AG09309 (cell line): ENCODE data around the gene DPYSL5.

Experiments used
- DNase-seq: peaks from one replicate; pipeline ENCODE4 v3.0.0-alpha.2; 2010; ENCODE audit warnings: low read depth
- H3K4me3 ChIP-seq: 2 replicates; pipeline ENCODE4 v1.5.1; 2011; ENCODE audit warnings: mild to moderate bottlenecking, low read depth, low read length, moderate library complexity; ENCODE audit not compliant: control insufficient read depth
- TF ChIP-seq, protein P1 (sequence below): IDR thresholded peaks from 2 replicates; pipeline ENCODE4 v1.5.1; 2011; ENCODE audit warnings: mild to moderate bottlenecking, low read depth, low read length, inconsistent platforms; ENCODE audit not compliant: insufficient read depth, control insufficient read depth; ENCODE audit errors: missing control alignments

The DPYSL5 gene

DNA sequence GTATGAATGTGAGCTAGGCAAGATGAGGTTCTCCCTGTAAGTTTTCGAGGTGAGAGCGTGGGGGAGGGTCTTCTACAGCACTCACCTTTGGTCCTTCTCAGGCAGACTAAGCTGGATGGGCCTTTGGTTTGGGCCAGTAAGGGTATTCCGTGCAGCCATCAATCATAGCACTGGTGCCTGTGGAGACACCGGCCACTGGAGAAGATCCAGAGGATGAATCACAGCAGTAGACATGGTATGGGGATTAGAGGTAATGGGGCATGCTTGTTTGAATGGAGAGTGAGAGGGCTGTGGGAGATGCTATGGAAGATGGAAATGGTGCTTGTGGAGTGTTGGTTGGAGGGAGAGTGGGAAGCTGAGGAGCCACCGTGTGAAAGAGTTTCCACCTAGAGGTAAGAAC is 138.6 kb downstream of the DPYSL5 start:
- TF ChIP-seq, protein P1, sequence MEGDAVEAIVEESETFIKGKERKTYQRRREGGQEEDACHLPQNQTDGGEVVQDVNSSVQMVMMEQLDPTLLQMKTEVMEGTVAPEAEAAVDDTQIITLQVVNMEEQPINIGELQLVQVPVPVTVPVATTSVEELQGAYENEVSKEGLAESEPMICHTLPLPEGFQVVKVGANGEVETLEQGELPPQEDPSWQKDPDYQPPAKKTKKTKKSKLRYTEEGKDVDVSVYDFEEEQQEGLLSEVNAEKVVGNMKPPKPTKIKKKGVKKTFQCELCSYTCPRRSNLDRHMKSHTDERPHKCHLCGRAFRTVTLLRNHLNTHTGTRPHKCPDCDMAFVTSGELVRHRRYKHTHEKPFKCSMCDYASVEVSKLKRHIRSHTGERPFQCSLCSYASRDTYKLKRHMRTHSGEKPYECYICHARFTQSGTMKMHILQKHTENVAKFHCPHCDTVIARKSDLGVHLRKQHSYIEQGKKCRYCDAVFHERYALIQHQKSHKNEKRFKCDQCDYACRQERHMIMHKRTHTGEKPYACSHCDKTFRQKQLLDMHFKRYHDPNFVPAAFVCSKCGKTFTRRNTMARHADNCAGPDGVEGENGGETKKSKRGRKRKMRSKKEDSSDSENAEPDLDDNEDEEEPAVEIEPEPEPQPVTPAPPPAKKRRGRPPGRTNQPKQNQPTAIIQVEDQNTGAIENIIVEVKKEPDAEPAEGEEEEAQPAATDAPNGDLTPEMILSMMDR, result no peak
- DNase-seq, result no peak
- no peak overlapping the region for H3K4me3 ChIP-seq

DNA sequence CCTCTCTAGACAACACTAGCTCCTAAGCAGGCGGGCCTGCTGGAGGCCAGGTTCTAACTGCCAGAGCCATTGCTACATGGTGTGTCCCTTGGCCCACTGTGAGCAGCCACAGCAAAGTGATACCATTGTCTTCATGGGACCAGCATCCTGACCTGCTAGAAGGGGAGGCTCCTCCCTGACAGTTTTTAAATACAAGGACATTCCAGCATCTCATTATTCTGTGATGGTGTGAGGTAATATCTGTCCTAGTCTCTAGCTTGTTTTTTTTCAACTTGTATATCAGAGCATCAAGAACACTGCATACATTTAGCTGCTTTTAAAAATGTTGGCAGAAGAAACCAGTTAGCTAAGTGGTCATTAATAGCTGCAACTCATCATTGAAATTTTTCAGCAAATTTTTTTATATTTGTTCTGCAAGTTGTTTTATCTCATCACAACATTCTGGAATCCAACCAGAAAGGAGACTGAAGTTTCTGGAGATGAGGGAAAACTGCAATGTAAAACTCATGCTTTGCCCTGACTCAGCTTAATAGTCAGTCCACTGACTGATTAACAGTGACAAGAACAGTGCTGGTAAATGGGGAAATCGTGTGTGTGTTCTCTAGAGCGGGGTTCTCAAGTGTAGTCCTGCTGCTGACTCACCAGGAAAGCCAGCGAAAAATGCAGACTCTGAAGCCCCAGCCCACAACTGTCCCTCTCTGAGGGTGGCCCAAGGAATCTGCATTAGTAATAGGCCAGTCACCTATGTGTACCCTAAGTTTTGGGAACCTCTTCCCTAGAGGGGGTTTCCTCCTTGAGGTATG is 140.3 kb downstream of the DPYSL5 start:
- TF ChIP-seq, protein P1, result no peak
- H3K4me3 ChIP-seq, result no peak overlapping the region
- DNase-seq, result no peak

- no peak overlapping the region for H3K4me3 ChIP-seq
- TF ChIP-seq, protein P1, result no peak
- no peak for DNase-seq
Measured at GRCh38 chr2:26989156-26989555, 141.2 kb downstream of the DPYSL5 start.

DNA sequence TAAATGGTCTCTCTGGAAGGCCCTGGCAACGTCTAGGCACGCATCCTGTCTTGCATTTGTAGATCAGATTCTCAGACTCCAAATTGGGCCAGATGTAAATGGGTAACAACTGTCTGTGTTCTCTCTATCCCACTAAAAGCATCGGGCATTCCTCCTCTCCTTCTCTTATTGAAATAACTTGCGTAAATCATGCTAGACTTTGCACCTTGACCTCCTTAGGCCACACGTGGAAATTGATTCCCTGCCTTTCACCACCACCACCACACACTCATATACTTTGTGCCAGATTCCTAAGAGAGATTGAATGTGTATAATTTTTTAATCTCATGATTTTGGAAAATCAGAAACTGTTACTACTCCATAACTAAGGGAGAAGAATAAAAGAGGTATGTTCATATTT is 143.8 kb downstream of the DPYSL5 start:
- no peak overlapping the region for H3K4me3 ChIP-seq
- DNase-seq, result no peak
- TF ChIP-seq, protein P1, result no peak

- no peak for DNase-seq
- TF ChIP-seq, protein P1, result no peak
Measured at GRCh38 chr2:26993768-26994167, 145.8 kb downstream of the DPYSL5 start.

DNA sequence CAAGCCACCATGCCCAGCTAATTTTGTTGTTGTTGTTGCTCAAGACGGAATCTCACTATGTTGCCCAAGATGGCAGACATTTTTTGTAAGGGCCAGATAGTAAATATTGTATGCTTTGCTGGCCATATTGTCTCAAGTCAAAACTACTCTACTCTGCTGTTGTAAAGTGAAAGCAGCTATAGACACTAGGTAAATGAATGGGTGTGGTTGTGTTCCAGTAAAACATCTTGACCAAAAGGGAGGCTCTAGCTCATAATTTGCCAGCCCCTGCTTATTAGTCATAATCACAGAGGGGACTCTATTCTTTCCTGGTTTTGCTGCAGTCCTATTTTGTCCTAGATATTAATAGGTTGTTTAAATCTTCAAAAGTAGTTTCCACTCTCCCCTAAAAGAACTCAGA is 147.1 kb downstream of the DPYSL5 start:
- TF ChIP-seq, protein P1, result no peak
- no peak for DNase-seq
- H3K4me3 ChIP-seq, result no peak overlapping the region

More at GRCh38 chr2:26993768-26994167, 145.8 kb downstream of the DPYSL5 start:
- H3K4me3 ChIP-seq, result no peak overlapping the region

- no peak for DNase-seq
- TF ChIP-seq, protein P1, result no peak
Measured at GRCh38 chr2:26997394-26997793, 149.5 kb downstream of the DPYSL5 start.

More at GRCh38 chr2:26997394-26997793, 149.5 kb downstream of the DPYSL5 start:
- no peak overlapping the region for H3K4me3 ChIP-seq
